Measurements from ENCODE around the gene PRPF40B. TPM values are rescaled to one million over a fixed set of nuclear protein-coding genes. Genes with fewer than 3 reads are reported as not detected.

The PRPF40B gene
- total and polyA plus RNA-seq, 9 of the 15 experiments (the other 6 are each of a cell fraction or from before 2014, with no cell fraction given), result 0.55 to 10.6 (median 4.8) TPM

DNA sequence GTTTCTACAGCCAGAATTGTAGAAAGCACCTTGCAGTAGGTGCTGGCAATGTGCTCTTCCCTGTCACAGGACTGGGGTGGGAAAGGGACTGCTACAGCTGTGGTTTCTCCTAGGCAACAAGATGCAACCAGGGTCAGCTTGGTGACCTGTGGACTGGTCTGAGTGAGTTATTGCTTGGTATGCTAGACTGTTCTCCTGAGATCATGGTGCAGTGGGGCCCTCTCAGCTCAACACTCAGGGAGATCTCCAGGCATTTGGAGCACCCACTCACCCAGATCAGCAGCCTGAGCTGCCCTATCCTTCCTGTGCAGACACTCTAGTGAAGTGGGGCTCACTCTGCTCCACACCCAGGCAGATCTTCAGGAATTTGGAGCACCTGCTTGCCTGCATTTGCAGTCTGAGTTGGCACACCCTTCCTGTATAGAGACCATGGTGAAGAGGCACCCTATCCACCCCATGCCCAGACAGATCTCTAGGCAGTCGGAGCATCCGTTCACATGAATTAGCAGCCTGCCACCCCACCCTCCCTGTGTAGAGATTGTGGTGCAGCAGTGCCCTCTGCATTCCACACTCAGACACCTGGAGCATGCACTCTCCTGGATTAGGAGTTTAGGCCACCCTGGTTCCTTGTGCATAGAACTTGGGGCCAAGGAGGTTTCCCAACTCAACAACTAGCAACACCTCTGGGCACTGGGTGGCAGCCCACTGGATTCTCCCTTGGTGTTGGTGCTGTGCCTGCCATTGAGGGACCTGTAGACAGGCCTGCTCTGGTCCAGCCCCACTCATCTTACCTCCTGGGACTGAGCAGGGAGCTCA lies 14.1 kb upstream of the PRPF40B start:
- no peaks in the 10 kb centered on the region for H3K79me2 ChIP-seq (ENCODE audit: control insufficient read depth, insufficient read depth, low read length)
- no peaks in the 10 kb centered on the region for H3K27me3 ChIP-seq (ENCODE audit: control insufficient read depth in 2 of 2, insufficient read depth in 2 of 2, low read length in 2 of 2)
- ATAC-seq (no peak), DNase-seq (ENCODE audit: extremely low read depth in 1 of 4, low spot score in 3 of 4) (no peak), FAIRE-seq (no peak)
- H3K9me3 ChIP-seq (replicated peaks; ENCODE audit: control insufficient read depth, insufficient read depth, low read depth, low read length), result no peaks in the 10 kb centered on the region
- CTCF ChIA-PET (ENCODE audit: low intra/inter-chr PET ratio), result no interaction called here
- no peaks in the 10 kb centered on the region for H3K36me3 ChIP-seq (ENCODE audit: control insufficient read depth, insufficient read depth, low read length)
- no peak overlapping the region for H2AFZ ChIP-seq (ENCODE audit: low read depth, low read length)
- POLR2A ChIA-PET, result interaction anchor here (1.1 kb wide), 1 partner anchor 8 kb away, joined by 3 read pairs; no protein-coding TSS in a partner anchor
- intact Hi-C loops (cut with micrococcal nuclease) (no loop called here), in situ Hi-C loops (cut with MboI) (no loop called here)
- no peaks in the 10 kb centered on the region for H4K20me1 ChIP-seq (replicated peaks; ENCODE audit: control insufficient read depth, insufficient read depth, low read length)
- no peaks in the 10 kb centered on the region for H3K9me1 ChIP-seq (ENCODE audit: control insufficient read depth, insufficient read depth, low read length)
- H3K9ac ChIP-seq (ENCODE audit: insufficient read depth in 1 of 2, low read depth in 2 of 2, low read length in 2 of 2), result no peak overlapping the region
- H3K4me3 ChIP-seq, result no peak overlapping the region
- H3K4me2 ChIP-seq (ENCODE audit: insufficient read depth, low read length), result no peak overlapping the region
- H3K4me1 ChIP-seq (replicated peaks in 1 of 2; ENCODE audit: control insufficient read depth in 2 of 2, insufficient read depth in 2 of 2, low read length in 2 of 2), result no peaks in the 10 kb centered on the region
- no peak overlapping the region for H3K27ac ChIP-seq (ENCODE audit: extremely low read depth, low read depth, low read length)
- no TSS peak for BruUV-seq (replicated peaks)
- WGBS (ENCODE audit: insufficient coverage, low coverage, missing lambda C conversion rate), result 42% methylated on average over 2 of the region's 2 CpGs
- TF ChIP-seq, protein P1, sequence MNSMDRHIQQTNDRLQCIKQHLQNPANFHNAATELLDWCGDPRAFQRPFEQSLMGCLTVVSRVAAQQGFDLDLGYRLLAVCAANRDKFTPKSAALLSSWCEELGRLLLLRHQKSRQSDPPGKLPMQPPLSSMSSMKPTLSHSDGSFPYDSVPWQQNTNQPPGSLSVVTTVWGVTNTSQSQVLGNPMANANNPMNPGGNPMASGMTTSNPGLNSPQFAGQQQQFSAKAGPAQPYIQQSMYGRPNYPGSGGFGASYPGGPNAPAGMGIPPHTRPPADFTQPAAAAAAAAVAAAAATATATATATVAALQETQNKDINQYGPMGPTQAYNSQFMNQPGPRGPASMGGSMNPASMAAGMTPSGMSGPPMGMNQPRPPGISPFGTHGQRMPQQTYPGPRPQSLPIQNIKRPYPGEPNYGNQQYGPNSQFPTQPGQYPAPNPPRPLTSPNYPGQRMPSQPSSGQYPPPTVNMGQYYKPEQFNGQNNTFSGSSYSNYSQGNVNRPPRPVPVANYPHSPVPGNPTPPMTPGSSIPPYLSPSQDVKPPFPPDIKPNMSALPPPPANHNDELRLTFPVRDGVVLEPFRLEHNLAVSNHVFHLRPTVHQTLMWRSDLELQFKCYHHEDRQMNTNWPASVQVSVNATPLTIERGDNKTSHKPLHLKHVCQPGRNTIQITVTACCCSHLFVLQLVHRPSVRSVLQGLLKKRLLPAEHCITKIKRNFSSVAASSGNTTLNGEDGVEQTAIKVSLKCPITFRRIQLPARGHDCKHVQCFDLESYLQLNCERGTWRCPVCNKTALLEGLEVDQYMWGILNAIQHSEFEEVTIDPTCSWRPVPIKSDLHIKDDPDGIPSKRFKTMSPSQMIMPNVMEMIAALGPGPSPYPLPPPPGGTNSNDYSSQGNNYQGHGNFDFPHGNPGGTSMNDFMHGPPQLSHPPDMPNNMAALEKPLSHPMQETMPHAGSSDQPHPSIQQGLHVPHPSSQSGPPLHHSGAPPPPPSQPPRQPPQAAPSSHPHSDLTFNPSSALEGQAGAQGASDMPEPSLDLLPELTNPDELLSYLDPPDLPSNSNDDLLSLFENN (IDR thresholded peaks at IDR 0.05; ENCODE audit: low read depth in 2 of 2, low read length in 2 of 2), result no peak
- TF ChIP-seq CHCHD3 (CRISPR knock-in tag; IDR thresholded peaks at IDR 0.05) (no peak), POLR3G (IDR thresholded peaks at IDR 0.05; ENCODE audit: extremely low read depth, insufficient read length, insufficient replicate concordance) (no peak), ZNF696 (CRISPR knock-in tag; conservative IDR thresholded peaks at IDR 0.05) (no peak), JUNB (CRISPR knock-in tag; conservative IDR thresholded peaks at IDR 0.05) (no peak)
- TF ChIP-seq, protein P2, sequence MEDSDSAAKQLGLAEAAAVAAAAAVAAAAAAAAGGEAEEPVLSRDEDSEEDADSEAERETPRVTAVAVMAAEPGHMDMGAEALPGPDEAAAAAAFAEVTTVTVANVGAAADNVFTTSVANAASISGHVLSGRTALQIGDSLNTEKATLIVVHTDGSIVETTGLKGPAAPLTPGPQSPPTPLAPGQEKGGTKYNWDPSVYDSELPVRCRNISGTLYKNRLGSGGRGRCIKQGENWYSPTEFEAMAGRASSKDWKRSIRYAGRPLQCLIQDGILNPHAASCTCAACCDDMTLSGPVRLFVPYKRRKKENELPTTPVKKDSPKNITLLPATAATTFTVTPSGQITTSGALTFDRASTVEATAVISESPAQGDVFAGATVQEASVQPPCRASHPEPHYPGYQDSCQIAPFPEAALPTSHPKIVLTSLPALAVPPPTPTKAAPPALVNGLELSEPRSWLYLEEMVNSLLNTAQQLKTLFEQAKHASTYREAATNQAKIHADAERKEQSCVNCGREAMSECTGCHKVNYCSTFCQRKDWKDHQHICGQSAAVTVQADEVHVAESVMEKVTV (CRISPR knock-in tag; IDR thresholded peaks at IDR 0.05), result no peak
- TF ChIP-seq, protein P3, sequence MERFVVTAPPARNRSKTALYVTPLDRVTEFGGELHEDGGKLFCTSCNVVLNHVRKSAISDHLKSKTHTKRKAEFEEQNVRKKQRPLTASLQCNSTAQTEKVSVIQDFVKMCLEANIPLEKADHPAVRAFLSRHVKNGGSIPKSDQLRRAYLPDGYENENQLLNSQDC (CRISPR knock-in tag; IDR thresholded peaks at IDR 0.05), result no peak
- TF ChIP-seq, protein P4, sequence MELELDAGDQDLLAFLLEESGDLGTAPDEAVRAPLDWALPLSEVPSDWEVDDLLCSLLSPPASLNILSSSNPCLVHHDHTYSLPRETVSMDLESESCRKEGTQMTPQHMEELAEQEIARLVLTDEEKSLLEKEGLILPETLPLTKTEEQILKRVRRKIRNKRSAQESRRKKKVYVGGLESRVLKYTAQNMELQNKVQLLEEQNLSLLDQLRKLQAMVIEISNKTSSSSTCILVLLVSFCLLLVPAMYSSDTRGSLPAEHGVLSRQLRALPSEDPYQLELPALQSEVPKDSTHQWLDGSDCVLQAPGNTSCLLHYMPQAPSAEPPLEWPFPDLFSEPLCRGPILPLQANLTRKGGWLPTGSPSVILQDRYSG (tag; conservative IDR thresholded peaks at IDR 0.05; ENCODE audit: low read depth), result no peak

Measured in K562 (cell line).